Omental fat pad (tissue), 4 donors: ENCODE results near the gene GLIS1. TPM values are rescaled to one million over a fixed set of nuclear protein-coding genes. Genes with fewer than 3 reads are reported as not detected.

Experiments used
- ATAC-seq: fragments of 150-250 bp; one replicate; pipeline ENCODE4 v1.9.1; 2016; ENCODE audit warnings: mild to moderate bottlenecking, moderate library complexity; ENCODE audit not compliant: low FRiP score
- DNase-seq: peaks from one replicate; pipeline ENCODE4 v3.0.0-alpha.2; 2019; ENCODE audit warnings: low spot score
- total RNA-seq, 4 donors: library from RNA; depleted of rRNA; stranded (reverse); fragments of >200 nt; gene quantifications; one replicate each; pipeline ENCODE4 v1.1.0, GENCODE V29; 2016
- TF ChIP-seq, protein P1 (sequence below), 3 donors: fragments of 450-650 bp; IDR thresholded peaks; one replicate each; pipeline ENCODE4 v1.5.1; 2016 to 2017; ENCODE audit warnings: antibody characterized with exemption in 3 of 3, mild to moderate bottlenecking in 3 of 3, moderate library complexity in 2 of 3

GLIS1 gene
- total RNA-seq, 4 donors from 2014 or later, result 0.19 to 1.4 (median 0.75) TPM

DNA sequence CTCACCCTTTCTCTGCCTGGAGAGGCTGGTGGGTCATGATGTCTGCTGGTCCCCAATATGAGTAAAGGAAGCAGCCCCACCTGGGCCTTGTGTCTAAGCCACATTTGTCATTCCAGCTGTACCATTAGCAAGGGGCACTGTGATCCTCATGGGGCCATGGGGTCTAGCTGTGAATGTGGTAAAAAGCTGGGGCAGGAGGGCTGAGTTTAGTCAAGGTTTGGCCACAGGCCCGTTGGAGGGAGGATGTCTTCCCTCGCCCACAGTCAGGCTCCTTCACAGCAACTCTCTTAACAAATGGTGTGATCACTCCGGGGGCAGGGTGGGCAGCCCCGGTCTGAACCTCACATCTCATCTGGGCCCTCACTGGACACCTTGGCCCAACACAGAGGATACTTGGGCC is 164.3 kb downstream of the GLIS1 start:
- no peak for DNase-seq
- ATAC-seq, result no peak
- TF ChIP-seq, protein P1, sequence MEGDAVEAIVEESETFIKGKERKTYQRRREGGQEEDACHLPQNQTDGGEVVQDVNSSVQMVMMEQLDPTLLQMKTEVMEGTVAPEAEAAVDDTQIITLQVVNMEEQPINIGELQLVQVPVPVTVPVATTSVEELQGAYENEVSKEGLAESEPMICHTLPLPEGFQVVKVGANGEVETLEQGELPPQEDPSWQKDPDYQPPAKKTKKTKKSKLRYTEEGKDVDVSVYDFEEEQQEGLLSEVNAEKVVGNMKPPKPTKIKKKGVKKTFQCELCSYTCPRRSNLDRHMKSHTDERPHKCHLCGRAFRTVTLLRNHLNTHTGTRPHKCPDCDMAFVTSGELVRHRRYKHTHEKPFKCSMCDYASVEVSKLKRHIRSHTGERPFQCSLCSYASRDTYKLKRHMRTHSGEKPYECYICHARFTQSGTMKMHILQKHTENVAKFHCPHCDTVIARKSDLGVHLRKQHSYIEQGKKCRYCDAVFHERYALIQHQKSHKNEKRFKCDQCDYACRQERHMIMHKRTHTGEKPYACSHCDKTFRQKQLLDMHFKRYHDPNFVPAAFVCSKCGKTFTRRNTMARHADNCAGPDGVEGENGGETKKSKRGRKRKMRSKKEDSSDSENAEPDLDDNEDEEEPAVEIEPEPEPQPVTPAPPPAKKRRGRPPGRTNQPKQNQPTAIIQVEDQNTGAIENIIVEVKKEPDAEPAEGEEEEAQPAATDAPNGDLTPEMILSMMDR (IDR thresholded peaks at IDR 0.05), result no peak

DNA sequence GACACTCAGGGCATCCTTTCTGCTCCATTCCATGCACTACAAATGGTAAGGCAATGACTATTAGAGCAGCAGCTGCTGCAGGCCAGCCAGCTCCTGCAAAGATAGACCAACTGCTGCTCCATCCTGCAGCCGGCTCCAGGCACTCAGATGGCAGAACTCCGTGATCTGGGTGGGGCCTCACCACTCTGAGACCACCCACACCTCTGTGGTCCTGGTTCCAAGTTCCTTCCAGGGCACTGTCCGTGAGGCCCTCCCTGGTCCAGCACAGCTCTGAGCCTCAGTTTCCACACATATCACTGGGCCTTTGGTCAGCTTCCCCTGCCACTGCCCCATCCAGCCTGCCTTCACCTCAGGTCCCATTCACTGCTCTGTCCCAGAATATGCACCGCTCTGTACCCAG is 165.0 kb downstream of the GLIS1 start:
- ATAC-seq (no peak), DNase-seq (no peak)
- TF ChIP-seq, protein P1 (IDR thresholded peaks at IDR 0.05), result no peak

GRCh38 chr1:53573522-53573921 is 165.4 kb downstream of the GLIS1 start:
- TF ChIP-seq, protein P1 (IDR thresholded peaks at IDR 0.05), result no peak
- no peak for DNase-seq
- no peak for ATAC-seq

DNA sequence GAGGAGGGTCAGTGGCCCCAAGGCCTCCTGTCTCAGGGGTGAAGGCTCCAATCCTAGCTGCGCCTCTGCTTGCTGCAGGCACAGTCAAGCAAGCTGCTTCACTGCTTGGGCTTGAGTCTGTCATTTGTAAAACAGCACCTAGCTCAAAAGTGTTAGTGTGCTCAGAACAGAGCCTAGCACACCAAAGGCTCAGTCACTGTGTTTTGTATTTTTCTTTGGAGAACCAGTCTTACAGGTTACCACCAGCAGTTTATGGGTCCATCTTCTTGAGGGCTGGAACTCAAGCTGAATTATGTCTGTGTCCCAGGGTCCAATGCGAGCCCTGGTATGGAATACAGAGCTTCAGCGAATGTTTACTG is 166.2 kb downstream of the GLIS1 start:
- ATAC-seq (no peak), DNase-seq (no peak)
- TF ChIP-seq, protein P1 (IDR thresholded peaks at IDR 0.05), result no peak

GRCh38 chr1:53572065-53572814 is 166.7 kb downstream of the GLIS1 start:
- ATAC-seq (no peak), DNase-seq (no peak)
- TF ChIP-seq, protein P1 (IDR thresholded peaks at IDR 0.05), result no peak

DNA sequence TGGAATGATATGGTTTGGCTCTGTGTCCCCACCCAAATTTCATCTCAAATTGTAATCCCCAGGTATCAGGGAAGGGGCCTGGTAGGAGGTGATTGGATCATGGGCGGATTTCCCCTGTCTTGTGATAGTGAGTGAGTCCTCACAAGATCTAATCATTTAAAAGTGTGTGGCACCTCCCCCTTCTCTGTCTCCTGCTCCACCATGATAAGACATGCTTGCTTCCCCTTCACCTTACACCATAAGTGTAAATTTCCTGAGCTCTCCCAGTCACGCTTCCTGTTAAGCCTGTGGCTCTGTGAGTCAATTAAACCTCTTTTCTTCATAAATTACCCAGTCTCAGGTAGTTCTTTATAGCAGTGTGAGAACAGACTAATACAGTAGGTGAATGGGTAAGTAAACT is 170.4 kb downstream of the GLIS1 start:
- TF ChIP-seq, protein P1 (IDR thresholded peaks at IDR 0.05), result no peak
- no peak for DNase-seq

DNA sequence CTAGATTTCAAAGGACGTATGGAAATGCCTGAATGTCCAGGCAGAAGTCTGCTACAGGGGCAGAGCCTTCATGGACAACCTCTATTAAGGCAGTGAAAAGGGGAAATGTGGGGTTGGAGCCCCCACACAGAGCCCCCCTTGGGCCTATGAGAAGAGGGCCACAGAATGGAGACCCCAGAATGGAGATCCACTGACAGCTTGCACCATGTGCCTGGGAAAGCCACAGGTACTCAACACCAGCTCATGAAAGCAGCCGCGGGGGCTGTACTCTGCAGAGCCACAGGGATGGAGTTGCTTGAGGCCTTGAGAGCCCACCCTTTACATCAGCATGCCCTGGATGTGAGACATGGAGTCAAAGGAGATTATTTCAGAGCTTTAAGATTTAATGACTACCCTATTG is 171.1 kb downstream of the GLIS1 start:
- ATAC-seq (no peak), DNase-seq (no peak)
- TF ChIP-seq, protein P1 (IDR thresholded peaks at IDR 0.05), result no peak

More for the DNA sequence above, 170.4 kb downstream of the GLIS1 start:
- ATAC-seq, result no peak
